ENCODE results near the gene NPAS3.

NPAS3 gene

DNA sequence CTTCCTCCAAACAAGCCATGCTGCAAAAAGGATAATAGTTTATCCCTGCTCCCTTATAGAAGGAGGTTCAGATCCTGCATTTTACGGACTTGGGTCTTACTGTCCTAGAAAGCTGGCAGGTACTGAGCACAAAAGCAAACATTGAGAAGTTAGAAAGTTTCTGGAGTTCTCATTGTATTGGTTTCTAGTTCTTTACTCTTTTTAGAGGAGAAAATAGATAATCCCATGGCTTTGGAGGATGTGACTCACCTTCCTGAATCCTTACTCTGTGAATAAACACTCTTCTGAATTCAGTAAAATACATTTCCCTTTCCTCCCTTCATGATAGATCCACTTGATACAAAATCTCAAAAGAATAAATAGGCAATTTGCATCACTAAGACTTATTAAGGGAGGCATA, 188.9 kb downstream of the NPAS3 start:
- no peaks in the 10 kb centered on the region for H3K4me1 ChIP-seq (ENCODE audit: control insufficient read depth, insufficient read depth, low read length)
- H3K4me3 ChIP-seq (ENCODE audit: low read depth, low read length): no peak overlapping the region
- POLR2A ChIA-PET: no interaction called here
- no peaks in the 10 kb centered on the region for H3K9me3 ChIP-seq (ENCODE audit: control insufficient read depth, insufficient read depth, low read depth, low read length)
- H3K27ac ChIP-seq (ENCODE audit: extremely low read depth, low read depth, low read length): no peak overlapping the region
- CTCF ChIA-PET: interaction anchor here (0.6 kb wide), 1 partner anchor 137 kb away, joined by 3 read pairs; no protein-coding TSS in a partner anchor
- no peaks in the 10 kb centered on the region for H3K36me3 ChIP-seq (ENCODE audit: control insufficient read depth in 2 of 2, insufficient read depth in 1 of 2, low read length in 2 of 2)
- no peak for TF ChIP-seq ZNF280D (tag by site-specific recombination; IDR thresholded peaks at IDR 0.05)
- TF ChIP-seq ZXDB (tag by site-specific recombination; IDR thresholded peaks at IDR 0.05): no peak
- no peak for TF ChIP-seq ZNF175 (tag by site-specific recombination; IDR thresholded peaks at IDR 0.05)
- no peak for TF ChIP-seq ZNF391 (tag by site-specific recombination; IDR thresholded peaks at IDR 0.05; ENCODE audit: borderline replicate concordance, low read depth)
- TF ChIP-seq ZSCAN5A (tag by site-specific recombination; IDR thresholded peaks at IDR 0.05): no peak
- no peak for TF ChIP-seq HOXA7 (CRISPR knock-in tag; IDR thresholded peaks at IDR 0.05; ENCODE audit: borderline replicate concordance)

GRCh38 chr14:33131801-33132200, 193.1 kb downstream of the NPAS3 start:
- ChIA-PET POLR2A (no interaction called here), CTCF (interaction anchor here (1.4 kb wide), 1 partner anchor 661 kb away, joined by 3 read pairs; no protein-coding TSS in a partner anchor)
- Histone ChIP-seq H3K4me3 (ENCODE audit: low read depth, low read length) (no peak overlapping the region), H3K9me3 (ENCODE audit: control insufficient read depth, insufficient read depth, low read depth, low read length) (no peaks in the 10 kb centered on the region), H3K4me1 (ENCODE audit: control insufficient read depth, insufficient read depth, low read length) (no peaks in the 10 kb centered on the region), H3K27ac (ENCODE audit: extremely low read depth, low read depth, low read length) (no peak overlapping the region), H3K36me3 (ENCODE audit: control insufficient read depth in 2 of 2, insufficient read depth in 1 of 2, low read length in 2 of 2) (no peaks in the 10 kb centered on the region)
- TF ChIP-seq GFI1B (tag by site-specific recombination; IDR thresholded peaks at IDR 0.05) (no peak), PRDM1 (tag by site-specific recombination; IDR thresholded peaks at IDR 0.05) (no peak), ZSCAN5A (tag by site-specific recombination; IDR thresholded peaks at IDR 0.05) (no peak), ZNF837 (tag by site-specific recombination; IDR thresholded peaks at IDR 0.05) (no peak)
- TF ChIP-seq, protein P1, sequence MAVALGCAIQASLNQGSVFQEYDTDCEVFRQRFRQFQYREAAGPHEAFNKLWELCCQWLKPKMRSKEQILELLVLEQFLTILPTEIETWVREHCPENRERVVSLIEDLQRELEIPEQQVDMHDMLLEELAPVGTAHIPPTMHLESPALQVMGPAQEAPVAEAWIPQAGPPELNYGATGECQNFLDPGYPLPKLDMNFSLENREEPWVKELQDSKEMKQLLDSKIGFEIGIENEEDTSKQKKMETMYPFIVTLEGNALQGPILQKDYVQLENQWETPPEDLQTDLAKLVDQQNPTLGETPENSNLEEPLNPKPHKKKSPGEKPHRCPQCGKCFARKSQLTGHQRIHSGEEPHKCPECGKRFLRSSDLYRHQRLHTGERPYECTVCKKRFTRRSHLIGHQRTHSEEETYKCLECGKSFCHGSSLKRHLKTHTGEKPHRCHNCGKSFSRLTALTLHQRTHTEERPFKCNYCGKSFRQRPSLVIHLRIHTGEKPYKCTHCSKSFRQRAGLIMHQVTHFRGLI (tag by site-specific recombination; IDR thresholded peaks at IDR 0.05): no peak

DNA sequence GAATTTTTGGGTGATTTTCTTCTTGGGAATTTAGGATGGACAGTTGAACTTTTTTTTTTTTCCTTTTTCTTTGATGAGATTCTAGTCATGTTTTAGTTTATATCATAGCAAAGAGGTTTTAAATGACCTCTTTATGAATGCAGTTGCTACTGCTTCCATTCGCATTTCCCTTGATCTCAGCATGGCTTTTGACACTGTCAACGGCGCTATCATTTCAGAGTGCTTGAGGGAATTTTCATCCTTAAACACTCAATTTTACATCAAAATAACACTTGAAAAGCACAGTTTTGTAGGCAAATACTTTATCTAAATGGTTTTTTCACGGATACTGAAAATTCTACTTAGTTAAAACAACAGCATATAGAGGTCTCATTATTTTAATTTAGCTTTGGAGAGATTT, 195.5 kb downstream of the NPAS3 start:
- Histone ChIP-seq H3K4me1 (ENCODE audit: control insufficient read depth, insufficient read depth, low read length) (no peaks in the 10 kb centered on the region), H3K9me3 (ENCODE audit: control insufficient read depth, insufficient read depth, low read depth, low read length) (no peaks in the 10 kb centered on the region), H3K4me3 (ENCODE audit: low read depth, low read length) (no peak overlapping the region), H3K36me3 (ENCODE audit: control insufficient read depth in 2 of 2, insufficient read depth in 1 of 2, low read length in 2 of 2) (no peaks in the 10 kb centered on the region), H3K27ac (ENCODE audit: extremely low read depth, low read depth, low read length) (no peak overlapping the region)
- POLR2A ChIA-PET: no interaction called here
- TF ChIP-seq ZNF626 (tag by site-specific recombination; IDR thresholded peaks at IDR 0.05) (no peak), ZNF362 (tag by site-specific recombination; IDR thresholded peaks at IDR 0.05) (no peak), KLF9 (tag by site-specific recombination; IDR thresholded peaks at IDR 0.05; ENCODE audit: low read depth) (no peak), ZNF426 (tag by site-specific recombination; IDR thresholded peaks at IDR 0.05) (no peak), ZNF768 (tag by site-specific recombination; IDR thresholded peaks at IDR 0.05) (no peak), ZFP41 (tag by site-specific recombination; IDR thresholded peaks at IDR 0.05; ENCODE audit: borderline replicate concordance) (no peak), ZBTB21 (tag by site-specific recombination; IDR thresholded peaks at IDR 0.05) (no peak), ZNF248 (tag by site-specific recombination; IDR thresholded peaks at IDR 0.05) (no peak), ZNF843 (tag by site-specific recombination; IDR thresholded peaks at IDR 0.05) (no peak)
- CTCF ChIA-PET: interaction anchor here (0.6 kb wide), 1 partner anchor 581 kb away, joined by 3 read pairs; no protein-coding TSS in a partner anchor
